ENCODE results near the gene USH1G.

DNA sequence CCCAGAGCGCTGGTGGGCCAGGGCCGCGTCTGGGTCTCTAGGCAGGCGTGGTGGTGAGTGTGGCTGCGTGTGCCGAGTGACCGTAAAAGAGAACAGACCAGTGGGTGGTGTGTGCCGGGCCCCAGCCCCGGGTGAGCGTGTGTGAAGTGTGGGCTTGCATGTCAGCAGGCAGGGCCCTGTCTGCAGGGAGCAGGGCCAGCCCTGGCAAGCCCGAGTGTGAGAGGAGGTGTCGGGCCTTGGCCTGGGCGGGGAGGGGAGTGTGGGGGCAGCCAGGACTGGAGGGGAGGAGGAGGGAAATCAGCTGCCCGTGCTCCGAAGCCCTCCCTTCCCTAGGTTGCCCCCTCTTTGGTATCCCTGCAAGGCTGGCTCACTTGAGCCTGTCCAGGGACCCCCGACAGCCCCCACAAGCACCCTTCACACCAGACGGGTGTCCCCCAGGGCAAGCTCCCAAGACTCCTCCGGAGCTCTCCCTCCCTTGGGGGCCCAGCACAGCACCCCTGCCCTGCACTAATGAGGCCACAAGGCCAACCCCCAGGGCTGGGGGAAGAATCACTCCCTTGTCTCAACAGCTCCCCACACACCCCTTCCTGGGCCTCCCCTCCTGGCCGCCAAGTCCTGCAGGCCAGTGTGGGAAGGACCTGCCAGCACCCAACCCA is 1.9 kb downstream of the USH1G start:
- TF ChIP-seq EZH2phosphoT487 (IDR thresholded peaks at IDR 0.05; ENCODE audit: low read depth) (no peak), CTCF (IDR thresholded peaks at IDR 0.05; ENCODE audit: low read depth, low read length) (no peak)
